Stimulated activated CD8-positive, alpha-beta memory T cell treated with anti-CD3 and anti-CD28 coated beads, Interleukin-15, amount 100 ng/mL, for 4 hours (primary cell): ENCODE measurements around the gene EPGN.

Experiments
- DNase-seq, 2 donors: peaks; one replicate each; pipeline ENCODE4 v3.0.0-alpha.2; 2020; ENCODE audit warnings: low read depth in 2 of 2

Gene EPGN, protein sequence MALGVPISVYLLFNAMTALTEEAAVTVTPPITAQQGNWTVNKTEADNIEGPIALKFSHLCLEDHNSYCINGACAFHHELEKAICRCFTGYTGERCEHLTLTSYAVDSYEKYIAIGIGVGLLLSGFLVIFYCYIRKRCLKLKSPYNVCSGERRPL

DNA sequence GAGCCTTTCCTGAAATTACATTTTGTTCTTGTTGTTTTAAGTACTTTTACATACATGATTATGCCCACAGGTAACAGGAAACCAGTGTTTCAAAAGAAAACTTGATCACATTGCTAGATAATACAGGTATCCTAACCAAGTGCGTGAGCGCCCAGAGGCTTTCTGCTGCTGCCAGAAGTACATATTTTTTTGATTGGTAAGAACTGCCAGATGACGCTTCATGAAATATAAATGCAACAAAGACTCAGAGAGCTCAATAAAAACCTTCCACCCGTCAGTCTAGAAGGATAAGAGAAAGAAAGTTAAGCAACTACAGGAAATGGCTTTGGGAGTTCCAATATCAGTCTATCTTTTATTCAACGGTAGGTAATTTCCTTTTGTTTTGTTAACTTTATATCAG lies at the start of gene EPGN:
Gene EPGN (plus strand): TSS at position 256 of the 400 bp plus-strand sequence. CDS start 64 bp downstream, at position 320.
- no peak for DNase-seq

DNA sequence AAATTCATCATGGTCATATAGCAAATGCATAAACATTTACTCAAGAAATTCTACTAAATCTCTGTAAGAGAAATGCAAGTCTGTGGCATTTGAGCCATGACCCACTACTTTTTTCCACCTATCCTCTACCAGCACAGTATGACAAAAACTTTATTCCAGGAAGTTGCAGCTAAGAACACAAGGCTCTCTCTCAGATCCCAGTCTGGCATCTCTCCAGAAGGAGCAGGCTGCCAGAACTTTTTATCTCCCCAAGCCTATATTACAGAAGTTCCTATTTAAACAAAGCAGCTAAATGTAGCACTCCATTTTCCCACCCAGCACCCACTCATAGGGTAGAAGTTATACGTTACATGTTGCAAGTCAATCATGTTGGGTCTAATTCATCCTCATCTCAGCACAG lies 49.3 kb upstream of the EPGN start:
- no peak for DNase-seq

DNA sequence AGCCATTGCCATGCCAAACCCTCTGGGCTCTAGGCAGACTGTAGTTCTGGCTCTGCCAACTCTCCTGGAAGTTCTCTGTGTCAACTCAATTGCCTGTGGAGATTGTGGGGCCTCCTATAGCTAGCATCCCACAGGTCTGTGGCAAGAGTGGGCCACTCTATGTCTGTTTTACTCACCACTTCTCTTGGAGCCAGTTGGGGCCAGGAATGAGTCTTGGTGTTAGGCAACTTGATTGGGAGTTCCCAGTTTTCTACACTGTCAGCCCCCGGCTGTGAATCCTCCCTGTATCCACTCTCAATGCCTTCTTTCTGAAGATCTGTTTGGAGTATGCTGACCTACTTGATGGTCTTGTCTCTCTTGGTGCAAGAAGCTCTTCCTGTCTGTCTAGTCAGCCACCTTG lies 48.2 kb upstream of the EPGN start:
- DNase-seq: no peak

DNA sequence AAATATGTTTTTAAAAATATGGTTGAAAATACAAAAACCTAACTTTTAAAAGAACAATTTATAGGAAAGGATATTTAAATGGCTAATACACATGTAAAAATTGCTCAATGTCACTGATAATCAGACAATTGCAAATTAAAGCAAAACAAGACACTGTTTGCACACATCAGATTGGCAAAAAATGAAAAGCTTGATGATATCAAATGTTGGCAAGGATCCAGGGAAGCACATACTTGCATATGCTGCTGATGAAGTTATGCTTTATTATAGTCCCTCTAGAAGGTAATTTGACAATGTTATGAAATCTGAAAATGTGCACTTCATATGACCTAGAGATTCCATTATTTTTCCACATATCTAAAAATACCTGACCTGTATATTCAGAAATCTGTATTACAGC lies 45.7 kb upstream of the EPGN start:
- no peak for DNase-seq

DNA sequence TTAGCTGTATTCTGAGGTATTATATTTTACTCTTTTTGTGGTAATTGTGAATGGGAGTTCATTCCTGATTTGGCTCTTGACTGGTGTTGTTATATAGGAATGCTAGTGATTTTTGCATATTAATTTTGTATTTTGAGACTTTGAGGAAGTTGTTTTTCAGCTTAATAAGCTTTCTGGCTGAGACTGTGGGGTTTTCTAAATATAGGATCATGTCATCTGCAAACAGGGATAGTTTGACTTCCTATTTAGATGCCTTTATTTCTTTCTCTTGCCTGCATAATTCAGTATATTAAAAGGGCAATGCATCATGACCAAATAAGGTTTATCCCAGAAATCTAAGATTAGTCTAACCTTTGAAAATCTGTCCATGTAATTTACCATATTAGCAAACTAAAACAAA lies 44.7 kb upstream of the EPGN start:
- DNase-seq: no peak

DNA sequence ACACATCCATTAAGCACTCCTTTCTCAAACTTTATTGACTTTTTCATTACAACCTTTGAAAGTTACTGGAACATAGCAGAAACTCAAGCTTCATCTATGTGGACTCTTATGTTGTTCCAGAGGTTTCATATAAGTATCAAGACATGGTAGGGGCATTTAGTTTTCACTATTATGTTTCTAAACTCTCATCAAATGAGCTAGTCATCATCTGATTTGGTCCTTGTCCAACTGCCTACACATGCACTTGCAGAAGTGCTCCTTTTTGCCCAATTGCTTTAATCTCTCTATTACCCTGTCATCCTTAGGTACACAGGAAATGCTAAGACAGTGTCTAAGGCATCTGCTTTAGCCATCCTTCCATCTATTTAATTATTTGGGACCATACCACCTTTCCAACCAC lies 42.2 kb upstream of the EPGN start:
- DNase-seq: no peak

DNA sequence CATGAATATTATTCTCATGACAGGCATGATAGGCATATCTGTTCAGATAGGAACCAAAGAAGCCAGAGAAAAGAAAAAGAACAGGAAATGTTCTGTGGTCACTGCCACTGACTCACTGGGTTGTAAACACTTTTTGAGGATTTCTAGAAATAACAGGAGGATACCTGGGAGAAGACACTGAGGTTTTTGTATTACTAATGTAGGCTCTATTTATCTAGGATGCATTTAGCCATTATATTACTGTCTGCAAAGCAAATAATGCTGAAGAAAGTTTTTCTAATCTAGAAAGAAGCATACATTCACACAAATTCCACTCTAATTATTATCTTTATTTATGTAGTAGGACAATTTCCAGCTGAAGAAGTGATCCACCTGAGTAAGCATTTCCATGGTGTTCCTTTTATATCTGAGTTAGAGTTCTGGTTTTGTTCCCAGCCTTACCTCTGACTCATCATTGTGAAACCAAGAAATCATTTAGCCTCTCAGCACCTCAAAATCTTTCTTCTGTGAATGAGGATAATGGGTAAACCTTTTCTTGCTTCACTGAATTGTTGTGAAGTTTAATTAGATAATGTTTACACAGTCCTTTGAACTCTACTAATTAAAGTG lies 40.2 kb upstream of the EPGN start:
- no peak for DNase-seq

DNA sequence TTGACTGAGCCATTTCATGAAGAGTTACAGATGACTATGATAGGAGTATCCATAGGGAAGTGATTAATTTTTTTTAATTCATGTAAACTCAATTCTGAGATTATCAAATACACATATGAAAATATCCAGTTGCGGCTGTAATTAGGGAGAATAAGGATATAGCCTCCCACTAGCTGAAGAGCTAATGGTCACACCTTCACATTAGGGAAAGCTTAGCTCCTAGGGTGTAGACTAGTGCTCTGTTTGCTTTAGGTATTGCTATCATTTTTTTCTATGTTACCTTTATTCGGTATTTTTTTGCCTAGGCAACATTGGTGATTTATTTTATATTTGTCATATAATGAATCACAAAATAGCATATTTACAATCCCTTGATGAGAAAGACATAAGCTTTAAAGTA lies 39.6 kb upstream of the EPGN start:
- DNase-seq: no peak

DNA sequence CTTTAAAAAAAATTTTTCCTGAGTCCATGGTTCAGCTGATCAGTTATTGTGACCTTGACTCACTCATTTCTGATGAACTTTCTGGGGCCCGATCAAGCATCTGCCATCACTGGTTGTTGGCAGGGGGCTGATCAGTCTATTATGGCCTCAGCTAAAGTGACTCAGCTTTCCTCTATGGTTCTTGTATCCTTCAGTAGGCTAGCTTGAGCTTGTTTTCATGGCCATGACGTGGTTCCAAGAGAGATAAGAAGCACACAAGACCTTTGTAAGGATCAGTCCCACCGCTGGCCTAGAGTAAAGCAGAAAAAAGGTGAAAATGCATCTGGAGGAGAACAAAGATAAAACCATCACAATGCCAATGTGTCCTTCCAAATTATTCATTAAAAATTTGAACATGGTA lies 29.8 kb upstream of the EPGN start:
- DNase-seq: no peak

DNA sequence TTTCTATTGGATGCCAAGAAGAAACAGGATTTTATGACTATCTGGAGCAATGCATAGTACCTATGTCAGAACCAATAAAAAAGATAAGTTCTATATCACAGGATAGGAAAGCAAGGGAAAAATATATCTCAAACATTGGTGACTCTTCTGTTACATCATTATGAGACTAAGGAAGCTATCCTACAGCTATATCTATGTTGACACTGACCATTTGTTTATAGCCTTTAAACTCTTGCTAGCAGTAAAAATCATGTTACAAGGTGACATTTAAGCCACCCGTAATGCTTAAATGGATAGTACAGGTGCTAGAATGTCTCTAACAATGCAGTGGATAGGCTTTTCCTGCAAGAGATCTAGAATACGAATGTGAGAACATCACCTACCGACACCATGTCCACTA lies 28.6 kb upstream of the EPGN start:
- no peak for DNase-seq

DNA sequence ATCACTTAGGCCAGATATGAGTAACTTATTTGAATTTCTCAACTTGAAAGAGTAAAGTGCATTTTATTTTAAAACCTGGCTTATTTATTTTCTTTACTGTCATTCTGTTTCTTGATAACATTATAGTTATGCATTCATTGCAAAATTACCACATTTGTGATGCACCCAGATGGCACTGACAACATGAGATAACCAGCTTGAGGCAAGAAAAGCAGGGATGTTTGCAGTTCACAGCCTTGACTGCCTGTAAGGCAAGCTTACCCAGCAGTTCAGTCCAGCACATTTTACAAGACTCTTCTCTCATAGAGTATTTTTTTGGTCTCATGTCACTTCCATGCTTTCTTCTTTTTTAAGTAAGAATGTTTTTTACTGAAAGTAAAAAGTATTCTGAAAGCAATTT lies 25.3 kb upstream of the EPGN start:
- DNase-seq: no peak

DNA sequence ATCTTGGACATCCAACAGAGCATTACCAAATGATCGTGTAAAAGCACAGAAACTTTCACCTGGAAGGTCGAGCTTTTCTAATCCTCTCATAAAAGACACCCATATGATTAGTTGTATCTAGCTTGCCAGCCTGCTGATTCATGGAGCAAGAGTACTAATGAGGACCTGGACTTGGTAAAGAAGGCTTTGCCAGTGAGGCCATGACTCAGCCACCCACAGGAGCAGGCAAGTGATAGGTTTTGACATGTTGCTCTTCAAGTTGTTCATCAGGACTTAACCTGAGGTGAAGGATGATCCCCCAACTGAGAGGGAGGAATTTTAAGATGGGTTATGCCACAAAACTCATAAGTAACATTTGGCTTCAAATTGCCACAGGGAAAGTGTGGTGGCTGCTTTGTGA lies 24.7 kb upstream of the EPGN start:
- DNase-seq: no peak

DNA sequence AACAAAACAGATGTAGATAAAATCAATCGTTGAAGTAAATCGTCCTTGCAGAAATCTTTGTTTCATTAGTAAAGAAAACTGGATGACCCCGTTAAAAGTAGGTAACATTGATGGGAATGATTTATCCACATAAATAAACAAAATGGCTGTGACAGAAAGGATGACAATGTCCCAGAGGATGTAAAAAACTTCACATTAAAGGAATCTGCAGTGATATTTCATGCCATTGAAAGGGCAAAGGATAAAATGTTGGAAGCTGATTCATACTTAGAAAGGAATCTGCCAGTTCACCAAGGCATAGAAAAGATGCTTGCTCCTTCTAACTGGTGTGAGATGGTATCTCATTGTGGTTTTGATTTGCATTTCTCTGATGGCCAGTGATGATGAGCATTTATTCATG lies 24.2 kb upstream of the EPGN start:
- DNase-seq: no peak

DNA sequence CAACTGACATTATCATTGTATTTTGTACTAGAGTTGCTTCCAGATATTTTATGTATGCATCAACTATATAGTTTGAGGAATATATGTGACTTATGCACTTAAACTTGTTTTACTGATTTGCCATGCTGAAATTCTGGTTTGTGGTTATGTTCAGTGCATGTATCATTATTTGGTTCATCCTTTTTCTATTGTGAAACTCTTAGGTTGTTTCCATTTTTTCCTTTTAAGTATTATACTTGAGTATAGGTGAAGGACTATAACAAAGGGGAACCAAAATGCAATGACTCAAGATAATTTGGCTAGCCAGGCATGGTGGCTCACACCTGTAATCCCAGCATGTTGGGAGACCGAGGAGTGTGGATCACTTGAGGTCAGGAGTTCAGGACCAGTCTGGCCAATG lies 21.1 kb upstream of the EPGN start:
- DNase-seq: no peak

DNA sequence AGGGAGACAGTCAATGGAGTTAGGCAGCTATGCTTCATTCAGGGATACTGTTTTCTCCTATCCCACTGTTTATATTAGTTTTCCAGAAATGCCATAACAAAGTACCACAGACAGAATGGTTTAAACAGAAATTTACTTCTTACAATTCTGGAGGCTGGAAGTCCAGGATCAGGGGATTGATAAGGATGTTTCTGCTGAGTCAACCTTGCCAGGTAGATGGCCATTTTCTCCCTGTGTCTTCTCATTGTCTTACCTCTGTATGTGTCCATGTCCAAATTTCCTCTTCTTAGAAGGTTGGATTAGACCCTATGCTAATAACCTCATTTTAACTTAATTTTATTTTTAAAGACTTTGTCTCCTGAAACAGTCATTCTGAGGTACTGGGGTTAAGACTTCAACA lies 20.5 kb upstream of the EPGN start:
- no peak for DNase-seq

DNA sequence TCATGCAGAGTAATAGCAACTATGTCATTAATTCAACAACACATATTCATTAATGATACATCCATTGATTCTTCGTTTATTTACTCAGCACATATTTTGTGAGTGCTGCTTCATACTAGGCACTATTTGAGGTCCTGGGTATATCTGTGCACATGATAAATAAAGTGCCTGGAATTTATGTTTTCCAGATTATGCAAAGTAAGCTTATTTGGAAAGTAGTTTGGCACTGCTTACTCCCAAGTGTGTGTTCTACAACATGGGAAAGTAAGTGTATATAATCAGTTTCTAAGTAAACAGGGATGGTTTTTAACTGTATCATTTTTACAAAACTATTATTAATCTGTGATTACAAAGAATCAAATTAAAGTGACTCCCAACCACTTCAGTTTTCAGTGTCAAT lies 16.8 kb upstream of the EPGN start:
- no peak for DNase-seq

DNA sequence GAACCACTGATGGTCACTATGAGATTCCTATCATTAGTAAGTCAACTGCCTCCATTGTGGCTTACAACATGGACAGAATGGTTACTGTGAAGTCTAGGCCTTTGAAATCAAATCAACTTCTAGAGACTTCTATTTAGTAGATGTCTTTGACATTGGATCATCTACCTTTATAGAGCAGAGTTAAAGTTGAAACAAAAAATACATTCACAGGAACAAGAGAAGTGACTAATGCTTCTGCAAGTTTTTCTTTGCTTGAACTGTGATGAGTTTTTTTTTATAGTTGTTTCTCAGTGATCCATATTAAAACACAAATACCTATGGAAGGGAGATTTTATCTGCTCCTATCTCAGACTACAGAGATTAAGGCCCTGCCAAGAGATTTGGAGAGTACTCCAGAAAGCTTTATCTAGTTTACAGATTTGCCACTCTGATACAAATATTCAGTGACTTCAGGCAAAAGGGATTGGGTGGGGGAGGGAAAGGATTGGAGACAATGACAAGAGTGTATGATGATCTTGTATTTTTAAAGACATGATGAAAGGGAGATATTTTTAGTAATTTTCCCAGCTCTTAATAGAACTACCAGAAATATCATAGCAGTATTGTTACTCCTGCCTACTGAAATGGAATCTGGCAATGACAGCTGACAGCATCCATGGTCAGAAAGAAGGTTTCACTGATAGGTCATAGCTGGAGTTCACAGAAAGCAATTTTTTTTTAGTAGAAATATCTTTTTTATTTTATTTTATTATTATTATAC lies 16.0 kb upstream of the EPGN start:
- no peak for DNase-seq

DNA sequence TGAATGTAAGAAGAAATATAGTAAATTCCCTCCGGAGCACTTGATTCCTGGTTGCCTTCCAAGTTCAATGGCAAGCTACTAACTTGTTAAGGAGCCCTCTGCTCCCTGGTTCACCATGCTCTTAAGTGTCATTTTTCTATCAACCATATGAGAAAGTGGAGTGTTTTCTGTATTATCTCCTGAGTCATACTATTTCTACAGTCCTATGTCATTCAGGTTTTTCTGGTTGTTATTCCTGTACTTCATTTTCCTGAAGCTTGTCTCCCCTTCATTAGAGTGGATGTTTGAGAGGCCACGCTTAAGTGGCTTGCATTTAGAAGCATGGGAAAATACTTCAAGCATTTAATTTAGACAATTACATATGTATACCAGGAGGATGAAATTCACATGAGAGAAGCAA lies 14.7 kb upstream of the EPGN start:
- no peak for DNase-seq

DNA sequence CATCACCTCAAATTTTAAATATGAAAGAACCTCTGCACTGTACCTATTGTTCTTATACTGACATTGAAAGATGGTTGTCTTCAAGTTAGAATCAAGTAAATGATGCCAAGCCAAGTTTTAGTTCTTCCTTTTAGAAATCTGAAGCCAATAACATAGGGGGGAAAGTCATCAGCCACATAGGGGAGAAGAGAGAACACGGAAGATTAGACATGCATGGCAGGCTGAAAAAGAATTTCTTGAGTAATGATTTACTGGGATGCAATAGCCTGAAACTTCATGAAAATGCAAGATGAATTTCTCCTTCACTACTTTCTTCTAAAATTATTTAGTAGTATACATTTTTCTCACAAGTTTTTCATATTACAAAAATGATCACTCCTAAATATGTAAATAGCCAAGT lies 13.6 kb upstream of the EPGN start:
- DNase-seq: no peak

DNA sequence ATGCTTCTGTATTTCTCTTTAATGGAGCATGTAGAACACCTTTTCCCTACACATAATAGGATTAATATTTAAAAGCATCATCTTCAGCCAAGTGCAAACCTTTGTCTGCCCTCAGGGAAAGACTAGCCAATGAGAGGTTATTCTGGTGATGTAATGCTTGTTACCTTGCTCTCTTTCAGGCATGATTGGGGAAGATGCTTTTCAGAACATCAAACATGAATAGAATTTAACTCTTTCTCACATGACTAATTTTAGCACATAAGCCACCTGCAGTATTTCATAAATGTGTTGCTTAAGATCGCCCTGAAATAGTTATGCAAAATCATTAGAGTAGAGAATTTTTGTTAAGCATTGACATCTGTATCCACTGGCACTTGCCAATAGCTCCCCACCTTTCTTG lies 10.7 kb upstream of the EPGN start:
- no peak for DNase-seq

DNA sequence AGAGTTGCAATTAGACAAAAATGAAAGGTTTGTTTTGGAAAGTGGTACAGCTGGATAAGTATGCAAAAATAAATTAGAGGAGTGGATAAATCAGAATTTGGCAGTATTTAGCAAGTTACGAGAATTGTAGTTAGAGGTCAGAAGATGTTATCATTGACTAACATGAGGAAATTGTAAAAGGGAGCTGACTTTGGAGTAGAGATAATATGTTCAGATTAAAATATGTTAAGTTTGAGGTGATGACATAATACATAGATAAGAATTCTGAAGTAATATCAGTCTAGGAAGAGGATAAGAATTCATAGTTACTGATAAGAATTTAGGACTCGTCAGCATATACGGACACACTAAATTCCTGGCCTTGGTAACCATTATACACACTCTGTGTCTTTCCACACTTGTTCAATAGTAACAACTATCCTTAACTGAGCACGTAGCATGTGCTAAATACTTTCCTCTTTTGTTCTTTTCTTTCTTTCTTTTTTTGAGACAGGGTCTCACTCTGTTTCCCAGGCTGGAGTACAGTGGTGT lies 4.1 kb upstream of the EPGN start:
- no peak for DNase-seq

DNA sequence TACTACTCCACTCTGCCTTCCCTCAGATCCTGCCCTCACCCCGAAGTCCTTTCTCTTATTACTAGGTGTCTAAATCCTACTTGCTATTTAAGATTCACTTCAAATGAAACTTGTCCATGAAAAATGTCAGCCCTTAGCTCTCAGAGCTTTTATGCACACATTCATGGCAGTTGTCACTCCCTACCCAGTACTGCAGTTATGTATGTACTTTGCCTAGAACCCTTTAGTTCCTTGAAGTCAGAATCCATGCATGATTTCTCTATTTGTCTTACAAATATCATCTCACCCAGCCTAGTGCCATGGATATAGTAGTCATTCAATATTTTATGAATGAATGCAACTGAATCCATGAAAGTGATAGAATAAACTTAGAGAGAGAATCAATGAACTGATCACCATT lies 3.3 kb upstream of the EPGN start:
- no peak for DNase-seq

DNA sequence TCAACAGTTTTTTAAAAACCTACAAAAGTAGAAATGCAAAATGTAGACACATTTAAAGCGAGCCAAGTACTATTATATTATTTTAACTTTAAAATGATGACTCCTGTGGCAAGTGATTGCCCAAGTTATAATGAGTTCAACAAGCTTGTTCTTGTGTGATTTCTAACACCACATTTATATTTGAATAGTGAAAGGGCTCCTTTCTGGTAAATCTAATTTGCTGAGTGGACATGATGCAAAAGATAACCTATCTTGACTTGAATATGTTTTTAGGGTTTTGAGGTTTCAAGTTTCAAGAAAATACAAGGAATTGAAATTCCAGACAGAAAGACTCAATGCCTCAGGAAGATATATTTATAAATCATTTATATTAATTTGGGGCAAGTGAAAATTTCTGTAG lies 1.1 kb upstream of the EPGN start:
- no peak for DNase-seq
